Activated CD8-positive, alpha-beta memory T cell treated with anti-CD3 and anti-CD28 coated beads, Interleukin-2, amount 10 ng/mL, durations not matched to agents 7 days and 5 days (primary cell): ENCODE data around the gene ZNF841. TPM values are rescaled to one million over a fixed set of nuclear protein-coding genes. Genes with fewer than 3 reads are reported as not detected.
"Not testable (repeated sequence)": the region's sequence is repeated elsewhere in the genome, so short reads cannot be mapped to it uniquely, and the experiment has no call there.

Source experiments
- ATAC-seq: fragments of 150-1000 bp; cut with Tn5 transposase; one replicate; pipeline ENCODE4 v1.10.0; 2021; ENCODE audit warnings: moderate library complexity
- CTCF ChIA-PET: fragments of 350-600 bp; sonication (Branson Sonifier 250); formaldehyde crosslinking; loops from one replicate; lab custom pipeline; 2021; ENCODE audit warnings: antibody characterized with exemption; lab: Charles Lee
- DNase-seq: peaks from one replicate; pipeline ENCODE4 v3.0.0-alpha.2; 2020
- H3K27ac Mint-ChIP-seq: one replicate; pipeline ENCODE4 v1.8.0; 2021; ENCODE audit warnings: mild to moderate bottlenecking, mixed read lengths
- H3K27me3 Mint-ChIP-seq: one replicate; pipeline ENCODE4 v1.8.0; 2021; ENCODE audit warnings: mixed read lengths
- H3K36me3 Mint-ChIP-seq: one replicate; pipeline ENCODE4 v1.8.0; 2021; ENCODE audit warnings: mild to moderate bottlenecking, mixed read lengths
- H3K4me1 Mint-ChIP-seq: one replicate; pipeline ENCODE4 v1.8.0; 2021; ENCODE audit warnings: mixed read lengths
- H3K4me3 Mint-ChIP-seq: one replicate; pipeline ENCODE4 v1.8.0; 2021; ENCODE audit warnings: mild to moderate bottlenecking, moderate library complexity, mixed read lengths
- H3K9me3 Mint-ChIP-seq: one replicate; pipeline ENCODE4 v1.8.0; 2022; ENCODE audit warnings: low read depth, mixed read lengths
- total RNA-seq, 2 experiments: library from RNA; stranded (reverse); gene quantifications; one replicate each; pipeline ENCODE4 v1.2.3, GENCODE V29; 2021

Gene ZNF841
- total RNA-seq, 2 experiments from 2014 or later = 22.3 to 30.4 TPM

- Mint-ChIP-seq H3K9me3 (peaks cover 24% of the 10 kb centered on the region), H3K36me3 (peaks cover 18% of the 10 kb centered on the region), H3K27me3 (no peaks in the 10 kb centered on the region)
Measured at GRCh38 chr19:52102782-52103181, 7.2 kb upstream of the ZNF841 start.

GRCh38 chr19:52101866-52102562 lies 6.4 kb upstream of the ZNF841 start:
- no peaks in the 10 kb centered on the region for H3K4me1 Mint-ChIP-seq
- CTCF ChIA-PET = no interaction called here
- peaks cover 17% of the 10 kb centered on the region for H3K9me3 Mint-ChIP-seq
- DNase-seq (no peak), ATAC-seq (no peak)
- peaks cover 15% of the 10 kb centered on the region for H3K36me3 Mint-ChIP-seq
- no peak overlapping the region for H3K27ac Mint-ChIP-seq
- no peak overlapping the region for H3K4me3 Mint-ChIP-seq
- no peaks in the 10 kb centered on the region for H3K27me3 Mint-ChIP-seq

More at GRCh38 chr19:52102782-52103181, 7.2 kb upstream of the ZNF841 start:
- CTCF ChIA-PET = no interaction called here
- Mint-ChIP-seq H3K4me1 (no peaks in the 10 kb centered on the region), H3K4me3 (no peak overlapping the region), H3K27ac (no peak overlapping the region)
- no peak for ATAC-seq
- DNase-seq = no peak

- peaks cover 14% of the 10 kb centered on the region for H3K4me1 Mint-ChIP-seq
- H3K9me3 Mint-ChIP-seq = peaks cover 20% of the 10 kb centered on the region
- no peak overlapping the region for H3K27ac Mint-ChIP-seq
- no peaks in the 10 kb centered on the region for H3K27me3 Mint-ChIP-seq
- CTCF ChIA-PET = no interaction called here
- ATAC-seq (no peak), DNase-seq (no peak)
- H3K36me3 Mint-ChIP-seq = peaks cover 25% of the 10 kb centered on the region
- no peak overlapping the region for H3K4me3 Mint-ChIP-seq
Measured at GRCh38 chr19:52099497-52100138, 4.1 kb upstream of the ZNF841 start.

- H3K4me3 Mint-ChIP-seq = peak overlapping the region; percentile 92
- CTCF ChIA-PET, H3K27ac Mint-ChIP-seq, DNase-seq, ATAC-seq, H3K27me3 Mint-ChIP-seq: not testable (repeated sequence)
- H3K4me1 Mint-ChIP-seq = peaks cover 30% of the 10 kb centered on the region
- H3K9me3 Mint-ChIP-seq = peaks cover 26% of the 10 kb centered on the region
- H3K36me3 Mint-ChIP-seq = peaks cover 56% of the 10 kb centered on the region
Measured at GRCh38 chr19:52096416-52096815, 851 bp upstream of the ZNF841 start.

- Mint-ChIP-seq H3K36me3 (peaks cover 69% of the 10 kb centered on the region), H3K4me3 (peak overlapping the region; percentile 92), H3K27ac (peak overlapping the region; percentile 92), H3K27me3 (no peaks in the 10 kb centered on the region), H3K9me3 (peaks cover 35% of the 10 kb centered on the region), H3K4me1 (peaks cover 31% of the 10 kb centered on the region)
- CTCF ChIA-PET = no interaction called here
- ATAC-seq = no peak
- no peak for DNase-seq
Measured at GRCh38 chr19:52094526-52095130, 937 bp downstream of the ZNF841 start.

- Mint-ChIP-seq H3K4me3 (no peak overlapping the region), H3K27me3 (no peaks in the 10 kb centered on the region), H3K4me1 (peaks cover 1% of the 10 kb centered on the region), H3K9me3 (peaks cover 59% of the 10 kb centered on the region), H3K27ac (no peak overlapping the region), H3K36me3 (peaks cover 95% of the 10 kb centered on the region)
- no peak for ATAC-seq
- CTCF ChIA-PET = no interaction called here
- no peak for DNase-seq
Measured at GRCh38 chr19:52086481-52086880, 9.1 kb downstream of the ZNF841 start.

- H3K36me3 Mint-ChIP-seq = peaks cover 98% of the 10 kb centered on the region
- no peak overlapping the region for H3K27ac Mint-ChIP-seq
- ATAC-seq = no peak
- CTCF ChIA-PET = no interaction called here
- no peak for DNase-seq
- no peak overlapping the region for H3K4me3 Mint-ChIP-seq
- H3K9me3 Mint-ChIP-seq = peaks cover 61% of the 10 kb centered on the region
- H3K27me3 Mint-ChIP-seq = no peaks in the 10 kb centered on the region
- no peaks in the 10 kb centered on the region for H3K4me1 Mint-ChIP-seq
Measured at GRCh38 chr19:52070496-52070895, 25.1 kb downstream of the ZNF841 start.

- H3K27ac Mint-ChIP-seq = no peak overlapping the region
- DNase-seq = no peak
- H3K4me1 Mint-ChIP-seq = no peaks in the 10 kb centered on the region
- ATAC-seq = no peak
- peaks cover 98% of the 10 kb centered on the region for H3K36me3 Mint-ChIP-seq
- CTCF ChIA-PET = no interaction called here
- peaks cover 61% of the 10 kb centered on the region for H3K9me3 Mint-ChIP-seq
- no peak overlapping the region for H3K4me3 Mint-ChIP-seq
- H3K27me3 Mint-ChIP-seq = no peaks in the 10 kb centered on the region
Measured at GRCh38 chr19:52069653-52070052, 25.9 kb downstream of the ZNF841 start.

GRCh38 chr19:52066258-52066863 lies 29.2 kb downstream of the ZNF841 start:
- CTCF ChIA-PET = no interaction called here
- Mint-ChIP-seq H3K36me3 (peaks cover 90% of the 10 kb centered on the region), H3K27me3 (no peaks in the 10 kb centered on the region), H3K9me3 (peaks cover 60% of the 10 kb centered on the region), H3K4me3 (no peak overlapping the region), H3K4me1 (no peaks in the 10 kb centered on the region), H3K27ac (no peak overlapping the region)
- no peak for ATAC-seq
- no peak for DNase-seq

- Mint-ChIP-seq H3K36me3 (peaks cover 88% of the 10 kb centered on the region), H3K27me3 (no peaks in the 10 kb centered on the region), H3K4me1 (no peaks in the 10 kb centered on the region), H3K9me3 (peaks cover 58% of the 10 kb centered on the region), H3K27ac (no peak overlapping the region), H3K4me3 (no peak overlapping the region)
- CTCF ChIA-PET = no interaction called here
- DNase-seq = no peak
- ATAC-seq = no peak
Measured at GRCh38 chr19:52065399-52065798, 30.2 kb downstream of the ZNF841 start.

GRCh38 chr19:52056480-52056879 lies 39.1 kb downstream of the ZNF841 start:
- H3K27ac Mint-ChIP-seq, H3K27me3 Mint-ChIP-seq, CTCF ChIA-PET, DNase-seq, H3K4me1 Mint-ChIP-seq, H3K4me3 Mint-ChIP-seq, ATAC-seq: not testable (repeated sequence)
- H3K9me3 Mint-ChIP-seq = peaks cover 39% of the 10 kb centered on the region
- H3K36me3 Mint-ChIP-seq = peaks cover 67% of the 10 kb centered on the region

- CTCF ChIA-PET = not testable (repeated sequence)
- Mint-ChIP-seq H3K36me3 (peaks cover 65% of the 10 kb centered on the region), H3K4me1 (peaks cover 17% of the 10 kb centered on the region)
Measured at GRCh38 chr19:52051736-52052135, 43.8 kb downstream of the ZNF841 start.

More at GRCh38 chr19:52051736-52052135, 43.8 kb downstream of the ZNF841 start:
- not testable (repeated sequence) for DNase-seq, H3K4me3 Mint-ChIP-seq, H3K27me3 Mint-ChIP-seq, ATAC-seq, H3K27ac Mint-ChIP-seq
- peaks cover 23% of the 10 kb centered on the region for H3K9me3 Mint-ChIP-seq
